Glomerular endothelial cell (primary cell): ENCODE data around the gene CRY2. TPM values are rescaled to one million over a fixed set of nuclear protein-coding genes. Genes with fewer than 3 reads are reported as not detected.
"Not testable (repeated sequence)": the region's sequence is repeated elsewhere in the genome, so short reads cannot be mapped to it uniquely, and the experiment has no call there.

Source experiments
- DNase-seq: peaks from one replicate; pipeline ENCODE4 v3.0.0-alpha.2; 2011; ENCODE audit warnings: low read depth, low spot score; ENCODE audit errors: extremely low read depth
- total RNA-seq: library from RNA; depleted of rRNA; stranded (reverse); fragments of >200 nt; gene quantifications from 2 replicates; pipeline ENCODE4 v1.2.3, GENCODE V29; 2015

The CRY2 gene
- total RNA-seq, 1 donor from 2014 or later, result 11.2 TPM

GRCh38 chr11:45811109-45811435, 36.2 kb upstream of the CRY2 start:
- DNase-seq, result no peak

GRCh38 chr11:45811571-45812290, 35.5 kb upstream of the CRY2 start:
- no peak for DNase-seq

GRCh38 chr11:45812581-45813548, 34.4 kb upstream of the CRY2 start:
- no peak for DNase-seq

- DNase-seq, result no peak
Measured at GRCh38 chr11:45815747-45816146, 31.5 kb upstream of the CRY2 start.

- no peak for DNase-seq
Measured at GRCh38 chr11:45816614-45817013, 30.7 kb upstream of the CRY2 start.

- no peak for DNase-seq
Measured at GRCh38 chr11:45817191-45817590, 30.1 kb upstream of the CRY2 start.

GRCh38 chr11:45818961-45819605, 28.2 kb upstream of the CRY2 start:
- DNase-seq, result no peak

- DNase-seq, result no peak
Measured at GRCh38 chr11:45820211-45820857, 26.9 kb upstream of the CRY2 start.

GRCh38 chr11:45826492-45826891, 20.8 kb upstream of the CRY2 start:
- DNase-seq, result not testable (repeated sequence)

GRCh38 chr11:45827123-45827522, 20.2 kb upstream of the CRY2 start:
- DNase-seq, result no peak

- no peak for DNase-seq
Measured at GRCh38 chr11:45828996-45829395, 18.3 kb upstream of the CRY2 start.

GRCh38 chr11:45830596-45830995, 16.7 kb upstream of the CRY2 start:
- no peak for DNase-seq

- no peak for DNase-seq
Measured at GRCh38 chr11:45832811-45833441, 14.3 kb upstream of the CRY2 start.

- DNase-seq, result no peak
Measured at GRCh38 chr11:45833761-45834160, 13.5 kb upstream of the CRY2 start.

GRCh38 chr11:45834298-45834756, 12.9 kb upstream of the CRY2 start:
- DNase-seq, result no peak

- DNase-seq, result no peak
Measured at GRCh38 chr11:45839204-45839603, 8.1 kb upstream of the CRY2 start.

GRCh38 chr11:45840251-45840650, 7.0 kb upstream of the CRY2 start:
- not testable (repeated sequence) for DNase-seq

- no peak for DNase-seq
Measured at GRCh38 chr11:45843158-45843924, 3.9 kb upstream of the CRY2 start.

- DNase-seq, result no peak
Measured at GRCh38 chr11:45844822-45845578, 2.3 kb upstream of the CRY2 start.
